Neural cell (in vitro differentiated cells): ENCODE measurements around the gene OR5A2. TPM values are rescaled to one million over a fixed set of nuclear protein-coding genes. Genes with fewer than 3 reads are reported as not detected.
"Not testable (repeated sequence)": the region's sequence is repeated elsewhere in the genome, so short reads cannot be mapped to it uniquely, and the experiment has no call there.

Source experiments
- H2AFZ ChIP-seq: fragments of 200-600, 300-800 bp; sonication (generic), shearing (Covaris generic); 2 replicates; pipeline ENCODE4 v1.6.0; 2014; ENCODE audit warnings: low read depth, mild to moderate bottlenecking, antibody characterized with exemption, low read length, moderate library complexity
- H3F3A ChIP-seq: fragments of 200-600 bp; shearing (Covaris generic); 2 replicates; pipeline ENCODE4 v1.6.1; 2016; ENCODE audit warnings: mild to moderate bottlenecking, moderate library complexity, mixed read lengths, antibody characterized with exemption, low read length; ENCODE audit not compliant: insufficient read depth, poor library complexity, severe bottlenecking
- H3K27ac ChIP-seq: fragments of 200-600, 300-800 bp; sonication (generic), shearing (Covaris generic); 2 replicates; pipeline ENCODE4 v1.5.1; 2014; ENCODE audit warnings: mild to moderate bottlenecking, low read length, moderate library complexity
- H3K27me3 ChIP-seq: fragments of 300-800, 200-600 bp; sonication (generic), shearing (Covaris generic); 2 replicates; pipeline ENCODE4 v1.6.0; 2014; ENCODE audit warnings: mild to moderate bottlenecking, low read depth, low read length, moderate library complexity; ENCODE audit not compliant: insufficient read depth
- H3K36me3 ChIP-seq: fragments of 300-800, 200-600 bp; sonication (generic), shearing (Covaris generic); 2 replicates; pipeline ENCODE4 v1.5.1; 2014; ENCODE audit warnings: mild to moderate bottlenecking, antibody characterized with exemption, low read length, moderate library complexity; ENCODE audit not compliant: insufficient read depth
- H3K4me2 ChIP-seq: fragments of 300-800, 200-600 bp; sonication (generic), shearing (Covaris generic); 2 replicates; pipeline ENCODE4 v1.6.0; 2014; ENCODE audit warnings: mild to moderate bottlenecking, low read length
- H3K4me3 ChIP-seq: fragments of 300-800, 200-600 bp; sonication (generic), shearing (Covaris generic); 2 replicates; pipeline ENCODE4 v1.5.1; 2014; ENCODE audit warnings: mild to moderate bottlenecking, low read length, moderate library complexity
- H3K79me2 ChIP-seq: fragments of 200-600 bp; shearing (Covaris generic); replicated peaks from 2 replicates; pipeline ENCODE4 v1.6.0; 2014; ENCODE audit warnings: mild to moderate bottlenecking, low read length, moderate library complexity; ENCODE audit not compliant: insufficient read depth
- H3K9ac ChIP-seq: fragments of 300-800, 200-600 bp; sonication (generic), shearing (Covaris generic); 2 replicates; pipeline ENCODE4 v1.6.1; 2016; ENCODE audit warnings: mild to moderate bottlenecking, low read length, mixed read lengths
- H3K9me2 ChIP-seq: fragments of 200-600 bp; shearing (Covaris generic); 2 replicates; pipeline ENCODE4 v1.6.1; 2016; ENCODE audit warnings: mild to moderate bottlenecking, low read length, mixed read lengths; ENCODE audit not compliant: insufficient read depth
- H3K9me3 ChIP-seq: fragments of 200-600, 300-800 bp; sonication (generic), shearing (Covaris generic); 2 replicates; pipeline ENCODE4 v1.6.1; 2016; ENCODE audit warnings: mild to moderate bottlenecking, mixed run types, low read length, moderate library complexity, mixed read lengths
- H4K20me1 ChIP-seq: fragments of 200-600 bp; shearing (Covaris generic); 2 replicates; pipeline ENCODE4 v1.6.1; 2016; ENCODE audit warnings: mild to moderate bottlenecking, mixed run types; ENCODE audit not compliant: insufficient read depth
- CTCF ChIP-seq: fragments of 450-650 bp; IDR thresholded peaks from 2 replicates; pipeline ENCODE4 v1.5.1; 2014; ENCODE audit warnings: antibody characterized with exemption, mild to moderate bottlenecking, moderate library complexity; ENCODE audit not compliant: poor library complexity, severe bottlenecking
- EP300 ChIP-seq: fragments of 450-650 bp; conservative IDR thresholded peaks from 2 replicates; pipeline ENCODE4 v1.6.1; 2014; ENCODE audit warnings: antibody characterized with exemption, mild to moderate bottlenecking, moderate library complexity; ENCODE audit not compliant: poor library complexity, severe bottlenecking
- EZH2 ChIP-seq: fragments of 200-600, 300-800 bp; shearing (Covaris generic), sonication (generic); IDR thresholded peaks from 2 replicates; pipeline ENCODE4 v1.6.1; 2014; ENCODE audit warnings: antibody characterized with exemption, low read length, borderline replicate concordance, mild to moderate bottlenecking; ENCODE audit not compliant: insufficient read depth, poor library complexity, severe bottlenecking
- MXI1 ChIP-seq: fragments of 450-650 bp; conservative IDR thresholded peaks from 2 replicates; pipeline ENCODE4 v1.6.1; 2014; ENCODE audit warnings: antibody characterized with exemption, mild to moderate bottlenecking; ENCODE audit not compliant: poor library complexity, severe bottlenecking
- POLR2AphosphoS5 ChIP-seq: IDR thresholded peaks from 2 replicates; pipeline ENCODE4 v1.6.1; 2012
- RAD21 ChIP-seq: fragments of 450-650 bp; conservative IDR thresholded peaks from 2 replicates; pipeline ENCODE4 v1.6.1; 2014; ENCODE audit warnings: antibody characterized with exemption, mild to moderate bottlenecking, moderate library complexity
- REST ChIP-seq: IDR thresholded peaks from 2 replicates; pipeline ENCODE4 v1.6.1; 2012; ENCODE audit warnings: borderline replicate concordance
- SMC3 ChIP-seq: fragments of 450-650 bp; conservative IDR thresholded peaks from 2 replicates; pipeline ENCODE4 v1.6.1; 2014; ENCODE audit warnings: antibody characterized with exemption, mild to moderate bottlenecking, moderate library complexity; ENCODE audit not compliant: poor library complexity
- TAF1 ChIP-seq: IDR thresholded peaks from 2 replicates; pipeline ENCODE4 v1.6.1; 2012; ENCODE audit warnings: low read depth
- polyA plus RNA-seq: library from polyadenylated mRNA; depleted of rRNA; stranded (reverse); fragments of >200 nt; gene quantifications from 2 replicates; pipeline ENCODE4 v1.2.3, GENCODE V29; 2014

Gene OR5A2
- polyA plus RNA-seq, 1 donor from 2014 or later, result not detected

- Histone ChIP-seq H3K4me2 (no peak overlapping the region), H3K9ac (no peak overlapping the region), H3K79me2 (no peaks in the 10 kb centered on the region), H3F3A (no peaks in the 10 kb centered on the region), H3K9me2 (no peaks in the 10 kb centered on the region), H3K27ac (no peak overlapping the region), H3K9me3 (no peaks in the 10 kb centered on the region), H4K20me1 (no peaks in the 10 kb centered on the region), H3K4me3 (no peak overlapping the region), H2AFZ (no peak overlapping the region), H3K36me3 (no peaks in the 10 kb centered on the region), H3K27me3 (no peaks in the 10 kb centered on the region)
- TF ChIP-seq TAF1 (no peak), REST (no peak), EP300 (no peak), MXI1 (no peak), EZH2 (no peak), RAD21 (no peak), CTCF (no peak), POLR2AphosphoS5 (no peak), SMC3 (no peak)
Observed at GRCh38 chr11:59448484-59448883, 22.3 kb upstream of the OR5A2 start.

GRCh38 chr11:59445624-59446023 lies 19.4 kb upstream of the OR5A2 start:
- not testable (repeated sequence) for H3K9ac ChIP-seq, H3K4me2 ChIP-seq, H4K20me1 ChIP-seq, H3K36me3 ChIP-seq, H3K27ac ChIP-seq, H3K27me3 ChIP-seq, H3K9me2 ChIP-seq, H3K4me3 ChIP-seq, H3K79me2 ChIP-seq, H3F3A ChIP-seq, H3K9me3 ChIP-seq, H2AFZ ChIP-seq

GRCh38 chr11:59437770-59438169 lies 11.6 kb upstream of the OR5A2 start:
- Histone ChIP-seq H3K36me3 (no peaks in the 10 kb centered on the region), H4K20me1 (no peaks in the 10 kb centered on the region), H3K9ac (no peak overlapping the region), H3F3A (no peaks in the 10 kb centered on the region), H3K9me3 (no peaks in the 10 kb centered on the region), H3K9me2 (no peaks in the 10 kb centered on the region), H3K27me3 (no peaks in the 10 kb centered on the region), H2AFZ (no peak overlapping the region), H3K79me2 (no peaks in the 10 kb centered on the region), H3K4me2 (no peak overlapping the region), H3K27ac (no peak overlapping the region), H3K4me3 (no peak overlapping the region)
- TF ChIP-seq POLR2AphosphoS5 (no peak), MXI1 (no peak), REST (no peak), EP300 (no peak), CTCF (no peak), SMC3 (no peak), EZH2 (no peak), RAD21 (no peak), TAF1 (no peak)
